ENCODE results near the gene LINC01488.

Gene LINC01488

DNA sequence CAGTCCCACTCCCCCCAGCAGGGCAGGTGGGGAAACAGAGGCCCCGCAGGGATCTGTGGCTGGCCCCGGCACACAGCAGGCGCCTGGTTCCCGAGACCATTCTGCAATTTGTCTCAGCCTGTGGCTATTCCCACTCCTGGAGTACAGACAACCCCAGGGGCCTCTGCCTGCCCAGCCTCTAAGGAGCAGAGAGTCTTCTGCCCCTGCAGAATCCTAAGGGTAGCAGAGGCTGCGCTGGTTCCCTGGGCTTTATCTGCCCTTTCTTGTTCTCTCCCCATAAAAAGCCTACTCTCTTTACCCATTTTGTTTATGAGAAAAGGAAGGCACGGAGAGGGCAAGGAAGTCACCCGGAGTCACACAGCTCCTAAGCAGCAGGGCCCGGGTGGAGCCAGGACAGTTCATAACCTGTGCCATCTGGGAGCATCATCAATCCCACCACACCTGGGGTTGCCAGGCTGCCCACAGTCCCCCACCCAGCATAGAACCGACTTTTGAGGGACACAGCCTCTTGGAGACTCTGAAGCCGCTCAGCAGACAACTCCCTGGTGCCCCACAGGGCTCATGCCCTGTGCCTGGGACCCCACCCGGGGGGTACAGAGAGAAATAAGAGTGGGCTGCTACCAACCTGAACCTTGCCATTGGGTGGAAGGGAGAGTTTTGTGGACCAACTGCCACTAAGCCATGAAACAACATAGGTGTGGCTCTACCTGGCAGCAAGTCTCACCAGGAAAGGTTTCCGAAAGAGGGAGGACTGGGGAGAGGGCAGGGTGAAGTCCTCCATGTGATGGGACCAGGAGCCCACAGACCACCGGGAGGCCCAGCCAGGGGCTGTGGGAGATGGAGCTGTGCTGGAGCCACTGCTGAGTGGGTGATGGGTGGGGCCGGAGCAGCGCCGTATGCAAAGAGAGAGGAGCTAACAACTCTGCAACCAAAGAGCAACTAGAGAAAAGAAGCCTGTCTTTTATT is 17.2 kb upstream of the LINC01488 start:
- DNase-seq (ENCODE audit: low read depth), result no peak

DNA sequence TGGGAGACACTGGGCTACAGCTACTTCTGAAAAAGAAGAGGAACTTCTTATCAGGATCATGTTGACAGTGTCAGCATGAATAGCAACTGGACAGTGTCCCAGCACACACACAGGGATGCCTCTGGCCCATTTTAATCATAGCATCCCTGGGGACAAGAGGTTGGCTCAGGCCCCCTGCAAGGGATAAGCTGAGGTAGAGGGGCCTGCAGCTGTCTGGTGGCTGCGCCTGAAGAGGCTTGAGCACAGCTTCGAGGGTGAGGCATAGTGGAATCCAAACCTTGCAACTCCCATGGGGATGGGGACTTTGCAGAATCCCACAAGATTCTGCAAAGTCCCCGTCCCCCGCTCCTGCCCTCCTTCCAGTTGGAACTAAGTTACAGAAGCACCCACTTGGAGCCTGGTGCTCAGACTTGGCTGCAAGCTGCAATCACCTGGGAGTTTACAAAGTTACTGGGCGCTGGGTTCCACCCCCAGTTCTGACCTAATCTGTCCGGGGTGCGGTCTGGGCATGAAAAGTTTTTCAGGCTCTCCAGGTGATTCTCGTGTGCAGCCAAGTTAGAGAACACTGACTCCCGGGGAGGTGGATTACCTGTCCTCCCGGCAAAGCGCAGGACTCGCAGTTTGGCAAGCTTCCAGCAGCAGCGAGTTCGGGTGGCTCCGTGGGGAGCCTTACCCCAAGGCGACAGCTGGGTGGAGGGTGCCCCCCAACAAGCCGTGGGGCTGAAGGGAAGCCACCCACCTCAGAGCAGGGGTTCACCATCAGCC is 16.0 kb upstream of the LINC01488 start:
- DNase-seq (ENCODE audit: low read depth), result no peak

DNA sequence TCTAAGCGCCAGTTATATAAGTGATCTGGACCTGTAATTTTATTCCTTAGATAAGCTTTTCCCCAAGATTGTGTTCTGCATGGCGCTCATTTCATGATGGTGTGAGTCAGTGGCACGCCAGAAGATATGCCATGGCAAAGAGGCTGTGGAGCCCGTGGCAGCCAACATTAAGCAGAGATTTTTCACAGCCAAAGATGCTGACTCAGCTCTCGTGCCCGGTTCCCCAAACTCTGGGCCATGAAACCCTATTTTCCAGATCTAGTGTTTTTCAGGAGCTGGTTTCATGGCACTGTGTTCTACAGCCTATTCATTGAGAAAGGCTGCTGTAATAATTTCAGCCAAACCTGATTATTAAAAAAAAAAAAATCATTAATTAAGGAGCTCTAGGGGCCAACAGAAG is 15.4 kb upstream of the LINC01488 start:
- no peak for DNase-seq (ENCODE audit: low read depth)

DNA sequence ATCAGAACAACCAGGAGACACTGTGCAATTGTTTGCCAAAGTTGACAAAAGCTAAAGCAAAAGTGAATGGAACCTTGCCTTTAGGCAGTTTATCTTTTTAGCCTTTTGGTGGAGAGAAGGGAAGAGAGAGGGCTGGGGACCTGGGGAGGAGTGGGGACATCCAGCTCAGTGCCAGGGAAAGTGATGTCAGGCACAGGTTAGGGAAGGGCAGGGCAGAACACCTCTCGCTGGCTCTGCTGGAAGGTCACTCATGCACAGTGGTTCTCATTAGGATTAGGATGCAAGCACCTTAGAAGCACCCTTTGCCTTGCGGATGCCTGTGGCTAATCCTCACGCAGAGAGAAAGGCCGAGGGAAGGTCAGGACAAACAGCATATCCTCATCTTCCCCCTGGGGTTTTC is 14.3 kb upstream of the LINC01488 start:
- DNase-seq (ENCODE audit: low read depth), result no peak

DNA sequence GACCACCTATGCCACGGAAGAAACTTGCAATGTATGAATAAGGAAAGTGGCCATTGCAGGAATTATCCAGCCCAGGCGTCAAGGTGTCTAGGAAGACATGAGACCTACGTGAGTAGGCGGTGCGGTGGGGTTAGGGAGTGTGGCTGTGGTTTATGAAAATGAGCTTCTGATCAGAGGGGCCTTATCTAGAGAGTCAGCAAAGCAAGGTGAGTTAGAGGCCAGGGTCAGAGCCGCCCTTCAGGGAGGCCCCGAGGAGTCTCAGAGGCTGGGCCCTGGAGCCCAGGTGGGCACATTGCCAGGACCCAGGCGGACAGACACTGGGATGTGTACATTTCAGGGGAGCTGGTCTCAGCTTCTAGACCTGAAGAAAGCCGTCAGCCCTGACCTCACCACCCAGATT is 13.8 kb upstream of the LINC01488 start:
- DNase-seq (ENCODE audit: low read depth), result no peak

DNA sequence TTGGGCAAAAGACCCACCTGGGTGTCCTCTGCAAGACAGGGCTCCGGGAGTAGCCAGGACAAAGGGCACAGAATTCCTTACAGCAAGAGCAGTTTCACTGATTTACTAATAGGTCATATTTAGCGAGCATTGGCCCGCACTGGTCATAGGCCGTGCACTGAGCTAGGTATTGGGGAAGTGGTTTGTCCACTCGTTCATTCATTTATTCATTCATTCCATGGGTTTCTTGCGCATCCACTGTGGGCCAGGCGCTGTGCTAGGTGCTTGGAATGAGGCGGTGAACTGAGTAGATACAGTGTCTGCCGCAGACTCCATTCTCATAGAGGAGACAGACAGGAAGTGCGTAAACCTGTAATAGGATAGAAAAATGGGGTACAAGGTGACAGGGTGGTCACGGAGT is 13.2 kb upstream of the LINC01488 start:
- DNase-seq (ENCODE audit: low read depth), result no peak

DNA sequence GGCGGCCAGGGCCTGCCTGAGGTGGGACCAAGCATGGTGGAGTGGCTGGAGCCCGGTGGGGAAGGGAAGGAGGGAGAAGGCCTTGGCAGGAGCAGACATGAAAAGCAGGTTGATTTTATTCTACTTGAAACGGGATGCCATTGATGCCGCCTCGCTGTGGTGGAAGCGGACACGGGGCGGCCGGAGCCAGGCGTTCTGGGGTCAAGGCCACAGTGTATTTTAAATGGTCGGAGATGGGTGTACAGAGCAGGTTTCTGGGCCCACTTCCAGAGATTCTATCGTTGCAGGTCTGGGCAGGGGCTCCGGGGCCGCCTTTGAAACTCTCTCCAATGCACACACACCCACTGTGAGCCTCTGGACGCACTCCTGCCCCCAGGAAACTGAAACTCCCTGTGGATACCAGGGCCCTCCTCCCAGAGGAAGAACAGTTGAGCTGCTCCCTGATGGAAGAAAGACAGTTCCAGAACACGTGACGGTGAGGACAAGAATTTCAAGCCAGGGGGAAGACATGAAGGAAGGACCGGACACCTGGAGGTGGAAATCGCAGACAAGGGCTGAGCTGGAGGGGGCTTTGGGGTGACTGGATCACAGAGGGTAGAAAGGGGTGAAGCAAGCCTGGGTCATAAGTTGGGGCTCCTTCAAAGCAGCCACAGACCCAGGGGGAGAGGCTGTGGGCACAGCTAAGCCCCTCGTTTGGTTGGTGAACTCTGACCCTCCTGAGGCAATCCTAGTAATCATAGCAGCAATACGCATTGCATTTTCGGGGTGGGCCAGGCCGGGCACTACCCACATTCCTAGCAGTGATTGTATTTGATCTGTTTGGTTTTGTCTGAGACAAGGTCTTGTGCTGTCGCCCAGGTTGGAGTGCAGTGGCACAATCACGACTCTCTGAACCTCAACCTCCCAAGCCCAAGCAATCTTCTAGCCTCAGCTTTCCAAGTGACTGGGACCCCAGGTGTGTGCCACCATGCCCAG is 12.3 kb upstream of the LINC01488 start:
- DNase-seq (ENCODE audit: low read depth), result no peak

DNA sequence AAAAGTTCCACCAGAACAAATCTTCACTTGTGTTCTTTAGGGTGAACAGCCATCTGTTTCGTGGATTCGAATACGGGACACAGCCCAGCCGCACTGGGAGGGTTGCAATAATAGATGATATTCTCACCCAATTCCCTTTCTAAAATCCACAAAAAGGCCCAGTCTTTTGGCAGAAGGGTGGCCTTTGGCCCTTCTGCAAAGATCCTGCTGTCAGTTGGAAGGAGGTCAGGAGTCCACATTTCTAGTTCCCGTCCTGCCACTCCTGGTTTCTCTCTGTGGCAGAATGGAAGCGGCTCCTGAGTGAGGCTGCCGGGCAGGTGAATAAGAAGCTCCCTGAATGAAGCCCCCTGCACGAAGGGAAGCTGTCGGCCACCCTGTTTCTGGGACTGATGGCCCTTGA is 11.2 kb upstream of the LINC01488 start:
- DNase-seq (ENCODE audit: low read depth), result no peak

DNA sequence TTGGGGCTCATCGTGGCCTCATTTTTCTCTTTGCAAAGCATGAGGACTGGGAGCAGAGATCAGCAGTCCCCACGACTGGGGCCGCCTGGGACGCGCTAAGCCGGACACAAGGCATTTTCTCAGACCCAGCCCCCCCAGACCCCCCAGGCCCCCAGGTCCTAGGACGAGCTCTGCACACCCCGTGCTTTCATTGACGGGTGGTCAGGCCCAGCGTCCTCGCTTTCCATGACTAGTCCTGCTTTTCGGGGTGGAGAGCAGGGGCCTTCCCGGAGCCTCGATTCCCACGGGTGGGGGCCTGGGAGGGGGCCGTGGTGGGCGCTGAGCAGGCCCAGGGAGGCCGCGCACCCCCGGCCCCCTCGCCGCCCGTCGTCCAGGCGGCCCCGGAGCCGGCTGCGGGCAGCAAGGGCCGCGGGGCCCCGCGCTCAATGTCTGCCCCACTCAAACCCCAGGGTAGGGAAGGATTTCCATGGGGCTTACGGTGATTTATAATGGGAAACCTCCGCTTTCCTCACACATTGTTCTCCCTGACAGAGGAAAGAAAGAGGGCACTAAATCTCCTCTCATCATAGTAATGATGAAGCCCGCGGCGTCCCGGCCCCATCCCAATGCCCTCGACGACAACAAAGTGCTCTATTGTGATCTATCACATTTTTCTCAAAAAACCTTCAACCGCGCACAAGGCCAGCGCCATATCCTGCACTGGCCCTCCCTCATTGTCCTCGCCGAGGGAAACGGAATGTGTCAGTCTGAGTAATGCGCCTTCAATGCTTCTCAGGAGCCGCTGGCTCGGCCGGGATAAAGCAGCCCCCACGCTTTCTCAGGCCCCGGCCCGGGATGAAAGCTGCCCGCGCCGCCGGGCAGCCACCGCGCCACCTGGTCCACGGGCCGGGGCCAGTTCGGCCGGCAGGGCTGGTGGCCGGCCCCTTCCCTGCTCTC is 10.4 kb upstream of the LINC01488 start:
- DNase-seq (ENCODE audit: low read depth), result no peak

DNA sequence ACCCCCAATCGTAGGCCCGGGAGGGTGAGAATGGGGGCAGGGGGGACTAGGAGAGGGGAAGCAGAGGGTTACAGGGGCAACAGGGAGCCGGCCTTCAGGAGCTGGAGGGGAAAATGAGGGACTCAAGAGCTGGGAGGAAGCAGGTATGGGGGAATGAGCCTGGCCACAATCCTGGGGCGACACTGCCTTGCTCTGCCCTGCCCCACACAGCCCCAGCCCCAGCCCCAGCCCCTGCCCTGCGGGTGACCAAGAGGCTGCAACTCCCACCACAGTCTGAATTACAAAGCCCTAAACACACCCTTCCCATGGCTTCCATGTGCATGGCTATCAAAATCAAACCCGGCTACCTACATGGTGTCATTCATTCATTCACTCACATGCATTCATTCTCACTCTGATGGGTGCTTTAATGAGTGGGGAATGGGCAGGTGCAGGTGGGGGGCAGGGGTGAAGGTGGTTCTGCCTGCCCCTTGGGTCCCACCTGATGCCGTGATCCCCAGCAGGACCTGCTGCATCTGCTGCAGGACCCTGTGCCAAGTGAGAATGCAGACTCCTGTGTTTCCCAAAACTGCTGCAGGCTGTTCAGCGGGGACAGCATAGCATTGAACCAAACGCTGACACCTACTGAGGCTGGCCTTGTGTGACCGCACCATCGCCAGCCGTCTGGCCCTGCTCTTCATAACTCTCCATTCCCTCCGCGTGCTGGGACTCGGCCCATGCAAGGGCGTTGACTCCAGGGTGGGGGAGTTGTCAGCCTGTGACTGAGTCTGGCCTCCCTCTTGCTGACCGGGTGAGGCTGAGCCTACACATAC is 9.5 kb upstream of the LINC01488 start:
- no peak for DNase-seq (ENCODE audit: low read depth)

DNA sequence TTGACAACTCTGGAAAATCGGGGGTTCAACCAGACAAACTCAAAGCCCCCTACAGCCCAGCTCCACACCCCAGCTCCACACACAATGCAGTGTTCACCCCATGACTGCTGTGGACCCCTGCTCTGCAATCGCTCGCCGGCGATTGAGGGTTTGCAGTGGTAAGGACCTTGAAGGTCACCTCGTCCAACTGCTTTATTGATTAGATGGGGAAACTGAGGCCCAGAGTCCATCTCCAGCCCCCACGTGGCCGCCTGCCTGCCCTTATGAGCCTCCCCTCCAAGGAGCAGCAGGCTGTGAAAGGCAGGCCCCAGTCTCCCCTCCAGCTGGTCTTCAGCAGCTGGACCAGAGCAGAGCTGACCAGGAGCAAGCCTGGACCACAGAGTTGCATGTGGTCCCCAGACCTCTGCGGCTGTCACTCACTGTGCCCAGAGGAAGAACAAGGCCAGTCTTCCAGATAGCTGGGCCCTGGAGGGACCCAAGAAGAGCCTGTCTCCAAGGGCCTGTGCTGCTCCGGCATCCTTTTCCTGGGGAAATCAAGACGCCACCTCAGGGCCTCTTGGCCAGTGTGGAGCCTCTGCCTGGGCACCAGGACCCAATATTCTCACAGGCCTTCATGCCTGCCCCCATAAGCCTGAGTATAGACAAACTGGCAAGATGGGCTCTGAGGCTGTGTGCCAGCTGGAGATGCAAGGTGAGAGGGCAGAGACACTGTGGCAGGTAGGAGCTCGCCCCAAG is 8.8 kb upstream of the LINC01488 start:
- DNase-seq (ENCODE audit: low read depth), result no peak

DNA sequence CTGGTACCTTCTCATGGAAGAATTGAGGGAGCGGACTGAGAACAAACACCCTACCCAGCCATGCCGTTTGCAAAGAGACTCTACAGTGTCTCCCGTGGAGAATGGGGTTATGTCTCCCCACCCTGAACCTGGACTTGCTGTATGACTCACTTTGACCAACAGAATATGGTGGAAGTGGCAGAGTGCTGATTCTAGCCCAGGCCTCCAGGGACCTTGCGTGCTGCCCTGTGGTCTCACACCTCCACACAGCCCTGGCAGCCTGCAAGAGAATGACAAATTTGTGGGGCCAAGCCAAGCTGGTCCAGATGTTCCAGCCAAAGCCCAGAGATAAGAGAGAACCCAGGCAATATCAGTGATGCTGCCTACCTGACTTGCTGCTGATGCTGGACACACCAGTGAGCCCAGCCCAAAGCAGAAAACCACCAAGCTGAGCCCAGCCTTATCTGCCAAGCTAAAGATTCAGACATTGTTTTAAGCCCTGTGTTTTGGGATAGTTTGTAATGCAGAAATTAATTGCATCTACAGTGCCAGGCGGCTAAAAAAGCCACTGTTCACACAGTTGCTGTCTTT is 8.1 kb upstream of the LINC01488 start:
- DNase-seq (ENCODE audit: low read depth), result no peak

DNA sequence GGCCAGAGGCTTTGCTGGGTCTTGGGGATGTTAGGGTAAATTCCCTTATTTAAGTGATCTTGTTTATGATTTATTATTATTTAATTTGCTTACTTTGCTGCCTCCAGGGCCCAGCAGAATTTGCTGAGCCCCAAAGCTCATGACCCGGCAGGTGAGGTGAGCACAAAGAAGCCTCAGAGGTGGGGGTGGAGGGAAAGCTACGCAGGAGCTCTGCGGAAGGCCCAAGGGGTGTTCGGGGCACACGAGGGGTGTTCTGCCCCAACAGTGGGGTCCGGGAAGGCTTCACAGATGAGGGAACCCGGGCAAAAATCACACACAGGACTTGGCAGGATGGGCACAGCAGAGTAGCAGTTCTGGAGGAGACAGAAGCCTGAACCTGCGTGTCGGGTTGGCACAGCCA is 6.7 kb upstream of the LINC01488 start:
- no peak for DNase-seq (ENCODE audit: low read depth)

DNA sequence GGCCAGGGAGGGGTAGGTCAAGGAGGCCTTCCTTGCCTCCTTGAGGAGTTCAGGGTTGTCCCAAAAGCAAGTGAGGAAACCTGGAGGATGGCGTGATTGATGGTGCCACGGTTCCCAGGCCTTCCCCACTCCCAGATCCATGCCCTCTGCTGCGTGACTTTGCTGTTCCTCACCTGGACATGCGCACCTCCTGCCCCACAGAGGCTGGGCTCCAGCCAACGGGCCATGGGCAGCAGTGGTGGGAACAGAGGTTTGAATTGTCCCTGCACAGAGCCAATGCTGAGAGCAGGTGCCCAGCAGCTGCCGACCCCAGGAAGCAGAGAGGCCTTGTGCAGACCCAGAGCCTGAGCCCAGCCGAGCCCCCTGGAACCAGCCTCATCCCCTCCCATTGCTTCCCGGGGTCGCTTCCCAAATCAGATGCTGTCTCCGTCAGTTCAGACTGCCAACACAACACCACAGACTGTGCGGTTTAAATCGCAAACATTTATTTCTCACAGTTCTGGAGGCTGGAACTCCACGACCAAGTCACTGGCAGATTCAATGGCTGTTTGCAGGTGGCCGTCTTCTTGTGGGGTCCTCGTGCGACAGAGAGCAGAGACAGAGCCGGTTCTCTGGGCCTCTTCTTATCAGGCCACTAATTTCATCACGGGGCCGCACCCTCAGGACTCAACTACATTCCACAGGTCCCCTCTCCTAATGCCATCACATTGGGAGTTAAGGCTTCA is 6.2 kb upstream of the LINC01488 start:
- no peak for DNase-seq (ENCODE audit: low read depth)

DNA sequence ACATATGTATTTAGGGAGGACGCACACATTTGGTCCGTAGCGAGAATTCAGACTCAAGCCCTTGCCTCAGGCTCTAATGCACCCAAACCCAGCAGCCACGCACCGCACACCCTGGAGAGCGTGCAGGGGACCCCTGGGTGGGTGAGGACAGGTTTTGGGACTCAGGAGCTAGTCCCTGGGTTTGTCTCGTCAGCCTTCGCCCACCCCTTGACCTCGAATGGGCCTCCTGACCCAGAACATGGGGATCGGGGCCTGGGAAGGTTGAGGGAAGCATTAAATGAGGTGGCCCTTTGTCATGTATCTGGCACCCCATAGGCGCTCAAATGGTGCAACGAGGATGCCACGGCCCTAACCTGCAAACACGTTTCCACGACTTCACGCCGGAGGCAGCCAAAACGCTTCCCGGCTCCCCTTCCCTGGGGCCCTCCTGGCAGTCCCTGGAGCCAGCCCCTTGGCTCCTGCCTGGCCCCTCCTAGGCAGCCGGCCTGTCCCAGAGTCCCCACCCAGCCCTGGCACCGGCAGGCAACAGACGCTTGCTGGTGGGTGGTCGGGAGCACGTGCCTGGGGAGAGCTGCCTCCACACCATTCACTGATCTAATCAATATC is 5.5 kb upstream of the LINC01488 start:
- no peak for DNase-seq (ENCODE audit: low read depth)

DNA sequence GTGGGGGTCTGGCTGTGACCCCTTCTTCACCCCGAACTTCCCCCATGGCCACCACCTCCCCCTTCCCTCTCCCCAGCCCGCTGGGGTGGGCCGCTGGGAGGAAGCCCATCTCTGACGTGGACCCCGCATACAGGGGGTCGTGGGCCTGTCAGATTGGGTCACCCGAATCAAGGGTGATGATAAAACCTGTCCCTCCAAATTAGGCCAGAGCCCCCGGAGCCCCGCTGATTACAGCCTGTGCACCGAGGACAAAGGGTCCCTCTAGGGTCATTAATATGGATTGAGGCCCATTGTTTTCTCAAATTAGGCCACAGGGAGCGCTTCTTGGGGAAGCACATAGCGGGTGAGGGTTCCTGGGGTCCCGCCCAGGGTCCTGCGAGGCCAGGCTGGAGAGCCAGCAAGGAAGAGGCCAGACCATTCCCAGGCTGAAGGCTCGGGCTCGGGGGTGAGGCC is 4.9 kb upstream of the LINC01488 start:
- no peak for DNase-seq (ENCODE audit: low read depth)

DNA sequence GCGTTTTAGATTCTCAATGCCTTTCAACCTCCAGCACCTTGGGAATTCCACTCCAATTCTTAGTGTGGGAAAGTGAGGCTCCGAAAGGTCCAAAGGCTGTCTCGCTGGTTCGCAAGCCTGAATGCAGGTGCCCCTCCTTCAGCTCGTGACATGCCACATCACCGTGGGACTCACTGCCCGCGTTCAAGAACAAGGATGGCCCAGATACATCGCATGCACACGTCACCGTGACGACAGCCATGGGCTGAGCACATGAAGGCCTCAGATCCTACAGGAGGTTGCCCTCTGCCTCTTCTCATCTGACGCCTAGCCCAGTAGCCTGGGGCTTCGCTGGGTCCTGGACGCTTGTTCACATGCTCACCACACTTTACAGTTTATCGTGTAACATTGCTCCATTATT is 4.4 kb upstream of the LINC01488 start:
- no peak for DNase-seq (ENCODE audit: low read depth)
